H1 (cell line): ENCODE data around the gene MYADM. TPM values are rescaled to one million over a fixed set of nuclear protein-coding genes. Genes with fewer than 3 reads are reported as not detected.

ENCODE experiments used
- CTCF ChIA-PET: fragments of 300-600 bp; sonication (Branson Sonifier 250); formaldehyde crosslinking; loops from one replicate; lab custom pipeline; 2021; ENCODE audit not compliant: partially characterized antibody; lab: Charles Lee
- POLR2A ChIA-PET: fragments of 300-600 bp; sonication (Branson Sonifier 250); formaldehyde crosslinking; loops from one replicate; lab custom pipeline; 2021; ENCODE audit warnings: inconsistent platforms; ENCODE audit not compliant: partially characterized antibody; lab: Charles Lee
- DNase-seq, 2 experiments: peaks; one replicate each; pipeline versions ENCODE4 v3.0.0 to v3.0.0-alpha.2; 2010 to 2022; ENCODE audit warnings: low spot score in 2 of 2, low read depth in 1 of 2, mixed read lengths in 1 of 2
- FAIRE-seq: peaks from 2 replicates; lab custom pipeline; 2011; peaks lifted over from hg19 to GRCh38; lab: Jason Lieb, UNC
- H2AFZ ChIP-seq: 2 replicates; pipeline ENCODE4 v1.8.1; 2012; ENCODE audit warnings: low read length, inconsistent platforms
- H2AK5ac ChIP-seq: 2 replicates; pipeline ENCODE4 v1.6.1; 2013; ENCODE audit warnings: low read depth, low read length
- H2BK120ac ChIP-seq: replicated peaks from 2 replicates; pipeline ENCODE3; 2013; ENCODE audit warnings: low read depth, low read length, inconsistent platforms
- H2BK12ac ChIP-seq: 2 replicates; pipeline ENCODE4 v1.6.1; 2013; ENCODE audit warnings: low read depth, low read length
- H2BK15ac ChIP-seq: 2 replicates; pipeline ENCODE4 v1.6.1; 2013; ENCODE audit warnings: low read length
- H2BK20ac ChIP-seq: 2 replicates; pipeline ENCODE4 v1.6.1; 2013; ENCODE audit warnings: low read length
- H2BK5ac ChIP-seq: 2 replicates; pipeline ENCODE4 v1.6.1; 2013; ENCODE audit warnings: low read depth, low read length
- H3K14ac ChIP-seq: 2 replicates; pipeline ENCODE4 v1.6.1; 2013; ENCODE audit warnings: inconsistent platforms; ENCODE audit not compliant: insufficient read length
- H3K18ac ChIP-seq: 2 replicates; pipeline ENCODE4 v1.6.1; 2013; ENCODE audit warnings: low read length; ENCODE audit errors: extremely low read depth
- H3K23ac ChIP-seq: 2 replicates; pipeline ENCODE4 v1.6.1; 2013; ENCODE audit warnings: inconsistent platforms; ENCODE audit not compliant: insufficient read length
- H3K23me2 ChIP-seq: 2 replicates; pipeline ENCODE4 v1.6.1; 2013; ENCODE audit warnings: low read depth, low read length
- H3K27ac ChIP-seq: 2 replicates; pipeline ENCODE4 v1.6.1; 2011; ENCODE audit warnings: low read depth, low read length, inconsistent platforms
- H3K27me3 ChIP-seq, 4 experiments: replicated peaks in 1 of 4; 1 replicate in 1 of 4; 2 replicates in 3 of 4; pipeline versions ENCODE4 v1.6.1 to v1.8.1; 2011 to 2013; ENCODE audit warnings: low read length in 3 of 4, mild to moderate bottlenecking in 3 of 4, inconsistent platforms in 2 of 4, mixed read lengths in 2 of 4, moderate library complexity in 1 of 4; ENCODE audit not compliant: control insufficient read depth in 3 of 4, insufficient read depth in 3 of 4; ENCODE audit errors: extremely low read depth in 1 of 4
- H3K36me3 ChIP-seq, 4 experiments: 2 replicates each; pipeline versions ENCODE4 v1.6.1 to v1.8.1; 2011 to 2013; ENCODE audit warnings: mild to moderate bottlenecking in 4 of 4, low read length in 3 of 4, moderate library complexity in 2 of 4, control low read depth in 1 of 4, inconsistent platforms in 1 of 4; ENCODE audit not compliant: insufficient read depth in 4 of 4, control insufficient read depth in 2 of 4
- H3K4ac ChIP-seq: replicated peaks from 2 replicates; pipeline ENCODE3; 2013; ENCODE audit warnings: low read length, low read depth, mixed read lengths, inconsistent platforms; ENCODE audit not compliant: insufficient read length
- H3K4me1 ChIP-seq, 4 experiments: replicated peaks in 1 of 4; 1 replicate in 1 of 4; 2 replicates in 3 of 4; pipeline versions ENCODE4 v1.6.1 to v1.8.1; 2011 to 2013; ENCODE audit warnings: low read length in 3 of 4, inconsistent platforms in 2 of 4, mixed read lengths in 1 of 4; ENCODE audit not compliant: insufficient read depth in 4 of 4, control insufficient read depth in 3 of 4
- H3K4me2 ChIP-seq, 2 experiments: 2 replicates each; pipeline versions ENCODE4 v1.6.1 to v1.8.1; 2011 to 2013; ENCODE audit warnings: low read depth in 2 of 2, low read length in 2 of 2, control low read depth in 1 of 2, inconsistent platforms in 1 of 2, mild to moderate bottlenecking in 1 of 2; ENCODE audit not compliant: insufficient read depth in 1 of 2
- H3K4me3 ChIP-seq, 4 experiments: fragments of 200-600, 300-600 bp in 1 of 4; sonication (generic), shearing (Covaris generic), sonication (Bioruptor Twin) in 1 of 4; 2 replicates each; pipeline versions ENCODE4 v1.5.1 to v1.8.1; 2011 to 2016; ENCODE audit warnings: low read length in 4 of 4, low read depth in 3 of 4, control low read depth in 2 of 4, inconsistent platforms in 2 of 4, mild to moderate bottlenecking in 2 of 4, mixed read lengths in 1 of 4, moderate library complexity in 1 of 4; ENCODE audit not compliant: insufficient read depth in 2 of 4; ENCODE audit errors: extremely low read depth in 1 of 4
- H3K56ac ChIP-seq: replicated peaks from 2 replicates; pipeline ENCODE3; 2013; ENCODE audit warnings: low read depth, mild to moderate bottlenecking, mixed read lengths, low read length, inconsistent platforms; ENCODE audit not compliant: insufficient read length
- H3K79me1 ChIP-seq: 2 replicates; pipeline ENCODE4 v1.6.1; 2013; ENCODE audit warnings: low read depth, low read length, control low read depth
- H3K79me2 ChIP-seq, 2 experiments: 2 replicates each; pipeline versions ENCODE4 v1.6.1 to v1.8.1; 2012 to 2013; ENCODE audit warnings: low read length in 2 of 2, mild to moderate bottlenecking in 2 of 2, inconsistent platforms in 1 of 2; ENCODE audit not compliant: insufficient read depth in 2 of 2, control insufficient read depth in 1 of 2
- H3K9ac ChIP-seq, 4 experiments: replicated peaks in 1 of 4; 1 replicate in 1 of 4; 2 replicates in 3 of 4; pipeline versions ENCODE4 v1.6.1 to v1.8.1; 2011 to 2013; ENCODE audit warnings: low read depth in 3 of 4, low read length in 3 of 4, control low read depth in 2 of 4, mild to moderate bottlenecking in 2 of 4, moderate library complexity in 2 of 4, inconsistent platforms in 1 of 4; ENCODE audit errors: extremely low read depth in 1 of 4
- H3K9me3 ChIP-seq, 2 experiments: 2 replicates each; pipeline versions ENCODE4 v1.6.1 to v1.8.1; 2012 to 2013; ENCODE audit warnings: mild to moderate bottlenecking in 2 of 2, moderate library complexity in 2 of 2, control low read depth in 1 of 2, inconsistent platforms in 1 of 2, low read depth in 1 of 2, low read length in 1 of 2, mixed read lengths in 1 of 2; ENCODE audit not compliant: insufficient read depth in 2 of 2
- H4K20me1 ChIP-seq, 2 experiments: replicated peaks in 1 of 2; 2 replicates each; pipeline versions ENCODE3 to v1.8.1; 2011 to 2013; ENCODE audit warnings: inconsistent platforms in 2 of 2, low read length in 2 of 2, mild to moderate bottlenecking in 1 of 2; ENCODE audit not compliant: insufficient read depth in 2 of 2, control insufficient read depth in 1 of 2
- H4K5ac ChIP-seq: 2 replicates; pipeline ENCODE4 v1.6.1; 2013; ENCODE audit warnings: low read length, low read depth, mixed read lengths, inconsistent platforms; ENCODE audit not compliant: insufficient read length
- H4K8ac ChIP-seq: 2 replicates; pipeline ENCODE4 v1.8.0; 2013; ENCODE audit warnings: mild to moderate bottlenecking, moderate library complexity, low read length, inconsistent platforms; ENCODE audit not compliant: insufficient read depth; ENCODE audit errors: extremely low read depth
- H4K91ac ChIP-seq: replicated peaks from 2 replicates; pipeline ENCODE3; 2013; ENCODE audit warnings: low read length, mixed read lengths, inconsistent platforms; ENCODE audit not compliant: insufficient read length
- BRCA1 ChIP-seq: IDR thresholded peaks from 2 replicates; pipeline ENCODE4 v1.6.1; 2012; ENCODE audit warnings: low read depth, low read length, improper control_type of control experiment
- EP300 ChIP-seq, 2 experiments: IDR thresholded peaks; 1 replicate in 1 of 2; 2 replicates in 1 of 2; pipeline ENCODE4 v1.6.1; 2011 to 2012; ENCODE audit warnings: low read depth in 2 of 2, low read length in 2 of 2, mild to moderate bottlenecking in 2 of 2, borderline replicate concordance in 1 of 2, inconsistent platforms in 1 of 2, moderate library complexity in 1 of 2
- MAX ChIP-seq: IDR thresholded peaks from 2 replicates; pipeline ENCODE4 v1.6.1; 2012; ENCODE audit warnings: inconsistent platforms
- NRF1 ChIP-seq: IDR thresholded peaks from 2 replicates; pipeline ENCODE4 v1.6.1; 2011; ENCODE audit warnings: mild to moderate bottlenecking, low read depth, low read length, improper control_type of control experiment
- TBP ChIP-seq: IDR thresholded peaks from 2 replicates; pipeline ENCODE4 v1.6.1; 2011; ENCODE audit warnings: low read depth, low read length, improper control_type of control experiment
- whole genome bisulfite sequencing, 2 experiments: shearing (Covaris generic) in 1 of 2; methylation state at CpG; one replicate each; pipeline versions ENCODE4 v1.1.6 to v1.1.7; 2013 to 2015; ENCODE audit warnings: low lambda C conversion rate in 2 of 2, mixed read lengths in 2 of 2, inconsistent platforms in 1 of 2, low coverage in 1 of 2, missing lambda C conversion rate in 1 of 2; ENCODE audit not compliant: insufficient replicate concordance in 2 of 2, insufficient coverage in 1 of 2, insufficient read length in 1 of 2; ENCODE audit errors: extremely low coverage in 1 of 2, missing lambda C conversion rate in 1 of 2; 5-methylcytosine and 5-hydroxymethylcytosine counted together
- long read RNA-seq, 2 experiments: library from RNA in 1 of 2; library from capped mRNA in 1 of 2; stranded (forward); transcript quantifications; one replicate each; pipeline ENCODE4 v2.0.0, GENCODE V29; 2021; ENCODE audit warnings: inconsistent platforms in 1 of 2
- polyA minus RNA-seq, 3 experiments: library from RNA; depleted of rRNA, polyadenylated mRNA; stranded (reverse); fragments of >200 nt; gene quantifications; 1 replicate in 2 of 3; 2 replicates in 1 of 3; pipeline ENCODE4 v1.2.3, GENCODE V29; 2011
- polyA plus RNA-seq, 7 experiments: library from polyadenylated mRNA; depleted of rRNA in 3 of 7; stranded (reverse) in 5 of 7; unstranded in 2 of 7; fragments of >200 nt in 5 of 7; fragments of 200-250 nt in 2 of 7; gene quantifications; 1 replicate in 5 of 7; 2 replicates in 1 of 7; 4 replicates in 1 of 7; pipeline versions ENCODE4 v1.2.1 to v1.2.3, GENCODE V29; 2011 to 2013; ENCODE audit warnings: missing spikeins in 2 of 7, mixed read lengths in 2 of 7
- total RNA-seq: library from RNA; stranded (reverse); fragmentation: NEBNext Ultra II Directional; extraction: Animal tissue kit (Norgen Biotek cat#: 25700); gene quantifications from 2 replicates; pipeline ENCODE4 v1.2.1, GENCODE V29; 2021

MYADM gene, protein sequence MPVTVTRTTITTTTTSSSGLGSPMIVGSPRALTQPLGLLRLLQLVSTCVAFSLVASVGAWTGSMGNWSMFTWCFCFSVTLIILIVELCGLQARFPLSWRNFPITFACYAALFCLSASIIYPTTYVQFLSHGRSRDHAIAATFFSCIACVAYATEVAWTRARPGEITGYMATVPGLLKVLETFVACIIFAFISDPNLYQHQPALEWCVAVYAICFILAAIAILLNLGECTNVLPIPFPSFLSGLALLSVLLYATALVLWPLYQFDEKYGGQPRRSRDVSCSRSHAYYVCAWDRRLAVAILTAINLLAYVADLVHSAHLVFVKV
- total RNA-seq (70.1 and 70.5 TPM in 2 replicates), polyA plus RNA-seq (2011; rRNA removed) (74.2 and 122 TPM in 2 replicates), polyA minus RNA-seq (2011; rRNA and poly(A)+ RNA removed) (13.8 and 14.5 TPM in 2 replicates)
- polyA plus RNA-seq (2011; cell fraction: cytosol; rRNA removed), result 18.3 TPM
- polyA plus RNA-seq (2011; cell fraction: nucleus; rRNA removed), result 43.4 TPM
- polyA plus RNA-seq (2012, experiment 1 of 2), result 31.7 to 71.5 TPM (median 58.5 TPM) in 4 replicates
- 49.1 TPM for polyA plus RNA-seq (2012, experiment 2 of 2)
- 138 TPM for polyA plus RNA-seq (2013, experiment 1 of 2)
- polyA plus RNA-seq (2013, experiment 2 of 2), result 150 TPM
- polyA minus RNA-seq (2011; cell fraction: cytosol; rRNA and poly(A)+ RNA removed), result 26.3 TPM
- 21.6 TPM for polyA minus RNA-seq (2011; cell fraction: nucleus; rRNA and poly(A)+ RNA removed)
- long read RNA-seq, experiment 1, transcript MYADM-202 (2 exons, 1,492 nt), result major isoform, 7 of 33 reads
- long read RNA-seq, experiment 1, partial matches to known transcripts, result 0 of 33 reads
- long read RNA-seq, experiment 1, other reads (novel, unspliced or antisense), result 24 of 33 reads
- long read RNA-seq, experiment 2, transcript MYADM-204 (3 exons, 3,056 nt), result major isoform, 9 of 19 reads
- long read RNA-seq, experiment 2, partial matches to known transcripts, result 0 of 19 reads
- long read RNA-seq, experiment 2, other reads (novel, unspliced or antisense), result 5 of 19 reads

DNA sequence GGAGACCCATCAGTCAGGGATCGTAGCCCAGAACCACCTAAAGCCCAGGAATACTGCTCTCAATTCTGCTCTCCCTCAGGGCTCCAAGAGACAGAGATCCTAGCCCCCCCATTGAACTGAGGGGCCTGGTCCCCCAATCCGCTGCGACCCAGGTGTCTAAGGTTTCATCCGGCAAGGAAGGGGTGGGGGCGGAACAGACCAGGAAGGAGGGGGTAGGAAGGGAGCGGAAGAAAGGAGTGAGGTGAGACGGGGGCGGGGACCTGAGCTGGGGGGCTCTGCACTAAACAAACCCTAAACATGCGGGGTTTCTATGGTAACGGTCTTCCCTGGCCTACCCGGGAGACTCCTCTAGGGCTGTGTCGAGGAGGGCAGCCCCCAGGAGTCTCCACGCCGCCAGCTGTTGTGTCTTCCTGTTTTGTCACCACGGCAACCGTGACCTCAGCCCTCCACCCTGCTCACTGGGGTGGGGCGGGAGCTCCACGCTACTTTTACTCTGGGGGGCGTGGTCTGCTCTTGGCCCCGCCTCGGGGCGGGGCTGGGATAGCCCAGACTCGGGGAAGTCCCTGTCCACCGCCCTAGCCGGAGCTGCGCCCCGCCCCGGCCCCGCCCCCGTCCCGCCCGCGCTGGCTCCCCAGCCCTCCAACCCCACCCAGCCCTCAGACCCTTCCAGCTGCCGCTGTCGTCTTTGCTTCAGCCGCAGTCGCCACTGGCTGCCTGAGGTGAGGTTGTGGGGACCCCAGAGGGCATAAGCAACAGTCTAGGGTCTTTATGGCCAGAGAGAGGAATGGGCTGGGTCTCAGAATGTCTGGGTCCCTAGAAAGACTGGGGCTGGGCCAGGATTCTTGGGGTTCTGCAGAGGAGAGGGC is at the start of gene MYADM:
Gene MYADM (plus strand): TSS at position 659 of the 866 bp plus-strand sequence. CDS start 5,647 bp downstream, outside the sequence.
- no peak within 1 kb of the TSS for H3K23ac ChIP-seq
- H4K5ac ChIP-seq, result peak within 1 kb of the TSS; percentile 78
- H3K27ac ChIP-seq, result peak within 1 kb of the TSS; percentile 96
- peak within 1 kb of the TSS; percentile 59; the same call in 1 of the 2 replicates for H2AK5ac ChIP-seq
- peaks cover 6% of the 10 kb centered on the region; the same call in 1 of the 2 replicates for H3K79me1 ChIP-seq
- H3K9ac ChIP-seq, result peak within 1 kb of the TSS; percentile 88 to 95 (median 92)
- no peak within 1 kb of the TSS for H3K14ac ChIP-seq
- POLR2A ChIA-PET, result interaction anchor here (0.6 to 7.1 kb wide), 38 partner anchors 10 to 334 kb away, joined by 3 to 137 read pairs (median 4); partner anchors contain the start of genes CNOT3, PRKCG, PRPF31 and RPS9
- peak within 1 kb of the TSS; percentile 87 to 94 for H3K4me2 ChIP-seq
- peaks cover 0 to under 1% (median 0%) of the 10 kb centered on the region in 4 experiments; a peak in 3 of 8 replicates for H3K36me3 ChIP-seq
- WGBS, 2 experiments, result 4% methylated on average over 15 of the region's 37 CpGs; no CpG with 5 or more reads in 1 of the 2 experiments
- peak within 1 kb of the TSS; percentile 78 for H3K18ac ChIP-seq
- DNase-seq (peak; percentile 96 to 100), FAIRE-seq (peak; percentile 7)
- H2AFZ ChIP-seq, result no peak within 1 kb of the TSS
- H4K91ac ChIP-seq, result no peak within 1 kb of the TSS
- peaks cover 0 to 13% (median 8%) of the 10 kb centered on the region in 4 experiments; a peak in 6 of 7 replicates for H3K4me1 ChIP-seq
- H4K20me1 ChIP-seq, result peaks cover 4% of the 10 kb centered on the region in 2 experiments
- peak within 1 kb of the TSS; percentile 96 for H3K4ac ChIP-seq
- peak within 1 kb of the TSS; percentile 75 for H2BK120ac ChIP-seq
- no peak within 1 kb of the TSS; the same call in 1 of the 2 replicates for H2BK15ac ChIP-seq
- H3K4me3 ChIP-seq, result peak within 1 kb of the TSS; percentile 69 to 94 (median 79)
- peak within 1 kb of the TSS; percentile 79 for H3K56ac ChIP-seq
- peak within 1 kb of the TSS; percentile 99 for H2BK12ac ChIP-seq
- CTCF ChIA-PET, result interaction anchor here (0.7 to 5.1 kb wide), 12 partner anchors 10 to 158 kb away, joined by 3 to 23 read pairs (median 4); partner anchors contain the start of gene PRKCG
- H3K79me2 ChIP-seq, result peaks cover 0 to 15% of the 10 kb centered on the region in 2 experiments; a peak in 1 of 4 replicates
- peaks cover 16% of the 10 kb centered on the region; the same call in 1 of the 2 replicates for H3K23me2 ChIP-seq
- peak within 1 kb of the TSS; percentile 99 for H2BK5ac ChIP-seq
- peak within 1 kb of the TSS; percentile 97; the same call in 1 of the 2 replicates for H4K8ac ChIP-seq
- no peak within 1 kb of the TSS for H2BK20ac ChIP-seq
- no peaks in the 10 kb centered on the region for H3K27me3 ChIP-seq
- no peaks in the 10 kb centered on the region for H3K9me3 ChIP-seq
- TF ChIP-seq BRCA1 (no peak), EP300 (IDR thresholded peaks at IDR 0.05; ENCODE audit: borderline replicate concordance in 1 of 2, low read depth in 2 of 2, low read length in 2 of 2) (peak; percentile 85 to 99), NRF1 (no peak), TBP (peak; percentile 80), MAX (no peak; the same call in 1 of the 2 replicates)
